HCT116 (cell line): ENCODE data around the gene IL15RA. TPM values are rescaled to one million over a fixed set of nuclear protein-coding genes. Genes with fewer than 3 reads are reported as not detected.

Experiments used
- ATAC-seq: fragments of 200-7000 bp; cut with Tn5 transposase; 2 replicates; pipeline ENCODE4 v1.9.1; 2020; ENCODE audit warnings: mild to moderate bottlenecking, moderate library complexity
- BruUV-seq: library from RNA; stranded (reverse); fragments of 400-500 nt; replicated peaks from 2 replicates; lab custom pipeline; 2021; lab: Mats Ljungman, UMichigan
- CTCF ChIA-PET: fragments of 300-600 bp; sonication (Branson Sonifier 250); formaldehyde crosslinking; loops from one replicate; lab custom pipeline; 2021; ENCODE audit warnings: antibody characterized with exemption; lab: Charles Lee
- POLR2A ChIA-PET: fragments of 300-600, 350-600 bp; sonication (Branson Sonifier 250); formaldehyde crosslinking; loops from one replicate; lab custom pipeline; 2021; ENCODE audit warnings: antibody characterized with exemption; lab: Charles Lee
- RAD21 ChIA-PET, 2 experiments: fragments of 300-600 bp; sonication (Branson Sonifier 250); formaldehyde crosslinking; loops; one replicate each; lab custom pipeline; 2023; ENCODE audit warnings: low total read pairs in 2 of 2; ENCODE audit not compliant: uncharacterized antibody in 2 of 2, unreplicated experiment in 2 of 2, low non-redundant PET in 1 of 2; lab: Charles Lee
- DNase-seq: peaks from one replicate; pipeline ENCODE4 v3.0.0-alpha.2; 2010; ENCODE audit warnings: low read depth, low spot score
- H2AFZ ChIP-seq: fragments of 200-600 bp; shearing (Covaris generic), sonication (generic); 2 replicates; pipeline ENCODE4 v1.6.1; 2017; ENCODE audit warnings: low read depth, mixed run types, mixed read lengths, antibody characterized with exemption, low read length; ENCODE audit not compliant: poor library complexity, severe bottlenecking
- H3K27ac ChIP-seq: 2 replicates; pipeline ENCODE4 v1.5.1; 2012; ENCODE audit warnings: low read depth, low read length
- H3K27me3 ChIP-seq: fragments of 200-600 bp; sonication (generic); 2 replicates; pipeline ENCODE4 v1.6.1; 2016; ENCODE audit warnings: mixed run types, low read length, mixed read lengths; ENCODE audit not compliant: insufficient read depth
- H3K36me3 ChIP-seq, 2 experiments: fragments of 200-500 bp in 1 of 2; fragments of 200-600 bp in 1 of 2; sonication (Bioruptor generic) in 1 of 2; sonication (generic) in 1 of 2; 2 replicates each; pipeline versions ENCODE4 v1.5.1 to v1.6.1; 2014 to 2016; ENCODE audit warnings: low read length in 2 of 2, inconsistent platforms in 1 of 2, mixed read lengths in 1 of 2, mixed run types in 1 of 2; ENCODE audit not compliant: insufficient read depth in 2 of 2, control insufficient read depth in 1 of 2
- H3K4me1 ChIP-seq, 2 experiments: fragments of 200-600 bp in 1 of 2; sonication (generic) in 1 of 2; 2 replicates each; pipeline versions ENCODE4 v1.5.1 to v1.6.1; 2012 to 2017; ENCODE audit warnings: low read length in 2 of 2, inconsistent platforms in 1 of 2, mild to moderate bottlenecking in 1 of 2, mixed read lengths in 1 of 2, mixed run types in 1 of 2, moderate library complexity in 1 of 2; ENCODE audit not compliant: insufficient read depth in 2 of 2, control insufficient read depth in 1 of 2
- H3K4me2 ChIP-seq: fragments of 200-600 bp; sonication (generic); 2 replicates; pipeline ENCODE4 v1.6.1; 2017; ENCODE audit warnings: mixed run types, low read length, mixed read lengths
- H3K4me3 ChIP-seq, 2 experiments: fragments of 200-600 bp in 1 of 2; sonication (generic) in 1 of 2; replicated peaks in 1 of 2; 2 replicates each; pipeline ENCODE4 v1.5.1; 2011 to 2016; ENCODE audit warnings: low read length in 2 of 2, control low read depth in 1 of 2, low read depth in 1 of 2, mild to moderate bottlenecking in 1 of 2, mixed read lengths in 1 of 2, mixed run types in 1 of 2
- H3K79me2 ChIP-seq: fragments of 200-600 bp; sonication (generic); 2 replicates; pipeline ENCODE4 v1.6.1; 2017; ENCODE audit warnings: mild to moderate bottlenecking, mixed run types, low read length, moderate library complexity, mixed read lengths; ENCODE audit not compliant: insufficient read depth
- H3K9ac ChIP-seq: fragments of 200-600 bp; sonication (generic); 2 replicates; pipeline ENCODE4 v1.6.1; 2016; ENCODE audit warnings: low read length, mixed read lengths
- H3K9me2 ChIP-seq: fragments of 200-600 bp; sonication (generic), shearing (Covaris generic); 2 replicates; pipeline ENCODE4 v1.6.1; 2017; ENCODE audit warnings: mixed run types, mild to moderate bottlenecking, moderate library complexity; ENCODE audit not compliant: insufficient read depth
- H3K9me3 ChIP-seq, 2 experiments: fragments of 200-500 bp in 1 of 2; fragments of 200-600 bp in 1 of 2; sonication (Bioruptor generic) in 1 of 2; sonication (generic) in 1 of 2; 2 replicates each; pipeline ENCODE4 v1.6.1; 2014 to 2017; ENCODE audit warnings: low read length in 2 of 2, mixed read lengths in 2 of 2, inconsistent platforms in 1 of 2, low read depth in 1 of 2, mild to moderate bottlenecking in 1 of 2, mixed run types in 1 of 2, moderate library complexity in 1 of 2; ENCODE audit not compliant: control insufficient read depth in 1 of 2, insufficient read depth in 1 of 2
- H4K20me1 ChIP-seq: fragments of 200-600 bp; sonication (generic), shearing (Covaris generic); 2 replicates; pipeline ENCODE4 v1.6.1; 2017; ENCODE audit warnings: mixed run types, mild to moderate bottlenecking, moderate library complexity; ENCODE audit not compliant: insufficient read depth
- CBX3 ChIP-seq: IDR thresholded peaks from 2 replicates; pipeline ENCODE4 v1.6.1; 2012; ENCODE audit warnings: low read depth
- CTCF ChIP-seq, 3 experiments: fragments of 200-600 bp in 1 of 3; sonication (generic) in 1 of 3; IDR thresholded peaks in 2 of 3; conservative IDR thresholded peaks in 1 of 3; 2 replicates each; pipeline ENCODE4 v1.5.1; 2012 to 2017; ENCODE audit warnings: low read depth in 2 of 3, low read length in 2 of 3, antibody characterized with exemption in 1 of 3, borderline replicate concordance in 1 of 3, control low read depth in 1 of 3, mild to moderate bottlenecking in 1 of 3, mixed read lengths in 1 of 3, mixed run types in 1 of 3, moderate library complexity in 1 of 3; ENCODE audit not compliant: insufficient read depth in 1 of 3
- ELF1 ChIP-seq: IDR thresholded peaks from 2 replicates; pipeline ENCODE4 v1.6.1; 2012; ENCODE audit warnings: low read depth, borderline replicate concordance
- EZH2 ChIP-seq: fragments of 200-600 bp; sonication (generic); IDR thresholded peaks from 2 replicates; pipeline ENCODE4 v1.6.1; 2017; ENCODE audit warnings: antibody characterized with exemption, mixed run types
- JUND ChIP-seq: IDR thresholded peaks from 2 replicates; pipeline ENCODE4 v1.6.1; 2012
- POLR2AphosphoS5 ChIP-seq: IDR thresholded peaks from 2 replicates; pipeline ENCODE4 v1.6.1; 2011; ENCODE audit warnings: mild to moderate bottlenecking, low read depth, low read length, moderate library complexity
- RAD21 ChIP-seq: IDR thresholded peaks from 2 replicates; pipeline ENCODE4 v1.6.1; 2012; ENCODE audit warnings: low read depth, mild to moderate bottlenecking
- SP1 ChIP-seq: IDR thresholded peaks from 2 replicates; pipeline ENCODE4 v1.6.1; 2012; ENCODE audit warnings: low read depth
- SRF ChIP-seq: IDR thresholded peaks from 2 replicates; pipeline ENCODE4 v1.6.1; 2012; ENCODE audit warnings: low read depth
- YY1 ChIP-seq: IDR thresholded peaks from 2 replicates; pipeline ENCODE4 v1.6.1; 2011; ENCODE audit warnings: low read length, low read depth, moderate library complexity, mild to moderate bottlenecking; ENCODE audit not compliant: insufficient replicate concordance; ENCODE audit errors: extremely low read depth
- ZFX ChIP-seq: fragments of 450-650 bp; IDR thresholded peaks from 2 replicates; pipeline ENCODE4 v1.6.1; 2017
- ZNF274 ChIP-seq: fragments of 200-500 bp; sonication (Bioruptor generic); IDR thresholded peaks from 2 replicates; pipeline ENCODE4 v1.6.1; 2014; ENCODE audit warnings: mild to moderate bottlenecking, low read depth, low read length, inconsistent platforms
- intact Hi-C: fragments of 100-400 bp; cut with micrococcal nuclease; formaldehyde crosslinking; loops from 2 replicates; pipeline ENCODE4 v1.10.0; 2022
- total RNA-seq: library from RNA; stranded (reverse); gene quantifications from one replicate; pipeline ENCODE4 v1.2.1, GENCODE V29; 2021; ENCODE audit not compliant: unreplicated experiment
- TF ChIP-seq, protein P1 (sequence below): IDR thresholded peaks from 2 replicates; pipeline ENCODE4 v1.6.1; 2012; ENCODE audit warnings: low read depth
- TF ChIP-seq, protein P2 (sequence below): IDR thresholded peaks from 2 replicates; pipeline ENCODE4 v1.6.1; 2012
- TF ChIP-seq, protein P3 (sequence below): IDR thresholded peaks from 2 replicates; pipeline ENCODE4 v1.6.1; 2011; ENCODE audit warnings: mild to moderate bottlenecking, low read length, moderate library complexity; ENCODE audit not compliant: insufficient replicate concordance; ENCODE audit errors: extremely low read depth
- TF ChIP-seq, protein P4 (sequence below): IDR thresholded peaks from 2 replicates; pipeline ENCODE4 v1.6.1; 2012

IL15RA gene
- total RNA-seq, 1 experiment from 2014 or later, result 10.5 TPM

GRCh38 chr10:5929442-5929841 is 47.9 kb downstream of the IL15RA start:
- Histone ChIP-seq H3K4me3 (no peak overlapping the region), H3K9ac (no peak overlapping the region), H3K9me2 (no peaks in the 10 kb centered on the region), H3K27ac (no peak overlapping the region), H3K4me1 (no peaks in the 10 kb centered on the region), H3K79me2 (no peaks in the 10 kb centered on the region), H3K9me3 (no peaks in the 10 kb centered on the region), H3K4me2 (no peak overlapping the region), H3K27me3 (no peaks in the 10 kb centered on the region), H3K36me3 (peaks cover 48 to 52% of the 10 kb centered on the region in 2 experiments), H4K20me1 (no peaks in the 10 kb centered on the region), H2AFZ (no peak overlapping the region)
- TF ChIP-seq, protein P1, sequence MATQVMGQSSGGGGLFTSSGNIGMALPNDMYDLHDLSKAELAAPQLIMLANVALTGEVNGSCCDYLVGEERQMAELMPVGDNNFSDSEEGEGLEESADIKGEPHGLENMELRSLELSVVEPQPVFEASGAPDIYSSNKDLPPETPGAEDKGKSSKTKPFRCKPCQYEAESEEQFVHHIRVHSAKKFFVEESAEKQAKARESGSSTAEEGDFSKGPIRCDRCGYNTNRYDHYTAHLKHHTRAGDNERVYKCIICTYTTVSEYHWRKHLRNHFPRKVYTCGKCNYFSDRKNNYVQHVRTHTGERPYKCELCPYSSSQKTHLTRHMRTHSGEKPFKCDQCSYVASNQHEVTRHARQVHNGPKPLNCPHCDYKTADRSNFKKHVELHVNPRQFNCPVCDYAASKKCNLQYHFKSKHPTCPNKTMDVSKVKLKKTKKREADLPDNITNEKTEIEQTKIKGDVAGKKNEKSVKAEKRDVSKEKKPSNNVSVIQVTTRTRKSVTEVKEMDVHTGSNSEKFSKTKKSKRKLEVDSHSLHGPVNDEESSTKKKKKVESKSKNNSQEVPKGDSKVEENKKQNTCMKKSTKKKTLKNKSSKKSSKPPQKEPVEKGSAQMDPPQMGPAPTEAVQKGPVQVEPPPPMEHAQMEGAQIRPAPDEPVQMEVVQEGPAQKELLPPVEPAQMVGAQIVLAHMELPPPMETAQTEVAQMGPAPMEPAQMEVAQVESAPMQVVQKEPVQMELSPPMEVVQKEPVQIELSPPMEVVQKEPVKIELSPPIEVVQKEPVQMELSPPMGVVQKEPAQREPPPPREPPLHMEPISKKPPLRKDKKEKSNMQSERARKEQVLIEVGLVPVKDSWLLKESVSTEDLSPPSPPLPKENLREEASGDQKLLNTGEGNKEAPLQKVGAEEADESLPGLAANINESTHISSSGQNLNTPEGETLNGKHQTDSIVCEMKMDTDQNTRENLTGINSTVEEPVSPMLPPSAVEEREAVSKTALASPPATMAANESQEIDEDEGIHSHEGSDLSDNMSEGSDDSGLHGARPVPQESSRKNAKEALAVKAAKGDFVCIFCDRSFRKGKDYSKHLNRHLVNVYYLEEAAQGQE, result no peak
- TF ChIP-seq EZH2, result no peak
- TF ChIP-seq JUND, result no peak
- TF ChIP-seq ZFX, result no peak
- TF ChIP-seq ELF1, result no peak
- TF ChIP-seq, protein P2, sequence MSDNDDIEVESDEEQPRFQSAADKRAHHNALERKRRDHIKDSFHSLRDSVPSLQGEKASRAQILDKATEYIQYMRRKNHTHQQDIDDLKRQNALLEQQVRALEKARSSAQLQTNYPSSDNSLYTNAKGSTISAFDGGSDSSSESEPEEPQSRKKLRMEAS, result no peak
- no peak for TF ChIP-seq YY1
- no peak for TF ChIP-seq SRF
- TF ChIP-seq POLR2AphosphoS5, result no peak
- no peak for TF ChIP-seq ZNF274
- no peak for TF ChIP-seq SP1
- TF ChIP-seq, protein P3, sequence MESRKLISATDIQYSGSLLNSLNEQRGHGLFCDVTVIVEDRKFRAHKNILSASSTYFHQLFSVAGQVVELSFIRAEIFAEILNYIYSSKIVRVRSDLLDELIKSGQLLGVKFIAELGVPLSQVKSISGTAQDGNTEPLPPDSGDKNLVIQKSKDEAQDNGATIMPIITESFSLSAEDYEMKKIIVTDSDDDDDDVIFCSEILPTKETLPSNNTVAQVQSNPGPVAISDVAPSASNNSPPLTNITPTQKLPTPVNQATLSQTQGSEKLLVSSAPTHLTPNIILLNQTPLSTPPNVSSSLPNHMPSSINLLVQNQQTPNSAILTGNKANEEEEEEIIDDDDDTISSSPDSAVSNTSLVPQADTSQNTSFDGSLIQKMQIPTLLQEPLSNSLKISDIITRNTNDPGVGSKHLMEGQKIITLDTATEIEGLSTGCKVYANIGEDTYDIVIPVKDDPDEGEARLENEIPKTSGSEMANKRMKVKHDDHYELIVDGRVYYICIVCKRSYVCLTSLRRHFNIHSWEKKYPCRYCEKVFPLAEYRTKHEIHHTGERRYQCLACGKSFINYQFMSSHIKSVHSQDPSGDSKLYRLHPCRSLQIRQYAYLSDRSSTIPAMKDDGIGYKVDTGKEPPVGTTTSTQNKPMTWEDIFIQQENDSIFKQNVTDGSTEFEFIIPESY, result no peak
- no peak for TF ChIP-seq RAD21
- TF ChIP-seq CBX3, result no peak
- TF ChIP-seq, protein P4, sequence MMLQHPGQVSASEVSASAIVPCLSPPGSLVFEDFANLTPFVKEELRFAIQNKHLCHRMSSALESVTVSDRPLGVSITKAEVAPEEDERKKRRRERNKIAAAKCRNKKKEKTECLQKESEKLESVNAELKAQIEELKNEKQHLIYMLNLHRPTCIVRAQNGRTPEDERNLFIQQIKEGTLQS, result no peak
- TF ChIP-seq CTCF (IDR thresholded peaks at IDR 0.05 in 2 of 3, conservative IDR thresholded peaks at IDR 0.05 in 1 of 3; ENCODE audit: borderline replicate concordance in 1 of 3, insufficient read depth in 1 of 3, low read depth in 2 of 3, low read length in 2 of 3), result no peak
- DNase-seq (no peak), ATAC-seq (no peak)
- intact Hi-C loops, result no loop called here
- BruUV-seq, result no TSS peak
- CTCF ChIA-PET, result no interaction called here
- POLR2A ChIA-PET, result no interaction called here
- RAD21 ChIA-PET, result no interaction called here
